Activated T-cell treated with anti-CD3 and anti-CD28 coated beads for 48 hours (primary cell): Measurements from ENCODE around the gene MRPS2.

Experiments used
- DNase-seq: peaks from one replicate; pipeline ENCODE4 v3.0.0-alpha.2; 2020; ENCODE audit warnings: low read depth

Gene MRPS2

DNA sequence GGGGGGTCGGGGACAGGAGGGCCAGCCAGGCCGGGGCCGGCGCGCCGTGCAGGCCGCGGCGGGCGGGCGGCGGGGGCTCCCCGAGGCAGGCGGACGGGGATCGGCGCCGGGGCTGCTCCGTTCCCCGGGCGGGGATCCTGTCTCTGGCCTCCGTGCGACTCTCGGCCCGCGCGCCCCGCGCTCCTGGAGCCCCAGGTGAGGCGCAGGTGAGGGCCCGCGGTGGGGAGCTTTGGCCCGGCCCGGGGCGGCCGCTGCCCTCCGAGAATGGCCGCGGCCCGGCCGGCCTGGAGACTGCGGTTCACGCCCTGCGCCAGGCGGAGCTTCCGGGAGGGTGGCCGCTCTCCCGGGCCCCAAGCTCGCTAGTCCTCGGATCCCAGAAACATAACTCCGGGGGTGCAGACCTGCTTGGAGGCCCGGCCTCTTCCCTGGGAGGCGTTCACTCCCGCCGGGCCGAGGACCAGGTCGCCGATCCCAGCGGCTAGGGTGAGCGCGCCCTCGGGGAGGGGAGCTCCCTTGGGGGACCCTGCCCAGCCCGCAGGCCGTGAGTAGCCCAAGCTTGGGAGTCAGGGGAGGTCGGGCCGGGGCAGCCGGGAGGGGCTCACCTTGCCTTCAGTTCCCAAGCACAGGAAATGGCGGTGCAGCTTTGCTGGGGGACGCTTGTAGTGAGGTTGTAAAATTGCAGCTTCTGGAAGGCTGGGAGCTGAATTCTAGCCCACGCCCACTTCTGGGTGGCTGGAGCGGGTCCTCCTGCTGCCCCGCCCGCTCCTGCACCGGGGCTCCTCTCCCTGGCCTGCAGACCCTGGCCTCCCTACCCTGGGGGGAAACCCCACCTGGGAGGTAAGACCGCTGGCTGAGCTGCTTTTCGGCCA lies 20.2 kb upstream of the MRPS2 start:
- no peak for DNase-seq

DNA sequence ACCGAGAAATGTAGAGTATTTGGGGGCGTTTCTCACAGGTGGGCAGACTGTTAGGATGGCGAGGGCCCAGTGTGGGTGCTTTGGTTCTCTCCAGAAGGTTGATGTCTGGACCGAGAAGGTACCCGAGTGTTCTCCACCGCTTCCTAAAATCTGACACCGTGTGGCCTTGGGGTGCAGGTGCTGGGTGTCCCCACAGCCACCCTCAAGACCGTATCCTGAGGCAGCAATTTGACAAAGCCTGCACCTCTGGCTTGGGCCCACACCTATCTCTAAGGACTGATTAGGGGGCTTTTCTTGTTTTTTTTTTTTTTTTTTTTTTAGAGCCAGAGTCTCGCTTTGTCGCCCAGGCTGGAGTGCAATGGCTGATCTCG lies 19.6 kb upstream of the MRPS2 start:
- DNase-seq = no peak

DNA sequence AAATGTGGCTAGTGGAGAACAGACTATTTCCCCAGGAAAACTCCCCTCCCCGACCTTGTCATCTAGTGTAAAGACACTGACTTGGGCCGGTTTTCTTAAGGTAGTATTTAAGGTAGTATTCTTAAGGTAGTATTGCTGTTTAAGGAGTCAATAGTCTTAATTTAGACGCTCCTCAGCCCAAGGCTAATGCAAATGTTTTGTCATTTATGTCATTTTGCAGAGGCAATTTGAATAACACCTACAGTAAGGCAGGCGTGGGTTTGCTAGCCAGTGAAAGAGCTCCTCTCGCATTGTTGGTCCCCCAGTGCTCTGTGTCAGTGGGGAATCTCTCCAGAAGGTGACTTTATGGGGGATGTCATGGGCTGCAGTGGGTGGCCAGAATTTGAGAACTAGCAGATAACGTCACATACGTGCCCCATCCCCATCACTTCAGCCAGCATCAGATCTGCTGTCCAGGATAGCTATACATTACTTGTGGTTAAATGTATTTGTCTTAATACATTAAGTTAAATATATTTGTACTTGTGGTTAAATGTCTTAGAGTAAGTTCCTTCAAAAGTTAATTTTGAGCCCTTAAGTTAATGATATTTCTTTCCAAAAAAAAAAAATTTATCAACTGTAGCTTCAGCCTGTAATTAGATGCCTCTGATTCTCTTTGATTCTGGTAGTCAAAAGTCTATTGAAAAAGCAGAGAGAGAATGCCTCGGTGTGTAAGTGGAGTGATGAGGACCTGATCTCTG lies 18.3 kb upstream of the MRPS2 start:
- DNase-seq = no peak

DNA sequence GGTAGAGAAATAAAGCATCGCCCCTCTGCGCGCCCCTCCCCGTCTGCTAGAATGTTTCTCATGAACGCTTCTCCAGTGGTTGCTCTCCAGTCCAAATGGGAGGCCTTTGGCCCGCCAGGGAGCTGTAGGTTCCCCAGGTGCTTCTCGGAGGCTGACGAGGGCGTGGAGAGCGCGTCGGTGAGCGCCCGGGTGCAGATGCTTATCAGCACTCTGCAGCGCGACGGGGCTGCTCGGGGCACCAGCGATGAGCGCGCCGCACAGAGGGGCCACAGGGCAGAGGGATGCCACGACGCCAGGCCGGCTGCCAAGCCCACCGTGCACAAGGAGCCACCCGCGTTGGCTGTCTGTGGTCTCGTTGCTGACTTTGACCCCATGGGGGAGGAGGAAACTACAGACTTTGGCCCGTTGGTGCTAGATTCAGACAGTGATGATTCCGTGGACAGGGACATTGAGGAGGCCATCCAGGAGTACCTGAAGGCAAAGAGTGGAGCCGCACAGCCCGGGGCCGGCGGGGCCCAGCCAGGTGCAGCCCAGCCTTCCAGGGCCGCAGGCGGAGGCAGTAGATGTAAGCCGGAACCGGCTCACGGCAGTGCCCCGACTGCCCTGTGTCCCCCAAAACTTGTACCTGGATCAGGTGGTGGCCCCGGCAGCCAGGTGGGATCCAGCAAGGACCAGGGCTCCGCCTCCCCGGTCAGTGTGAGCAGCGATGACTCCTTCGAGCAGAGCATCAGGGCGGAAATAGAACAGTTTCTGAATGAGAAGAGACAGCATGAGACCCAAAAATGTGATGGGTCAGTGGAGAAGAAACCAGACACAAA lies 15.8 kb upstream of the MRPS2 start:
- DNase-seq = no peak

DNA sequence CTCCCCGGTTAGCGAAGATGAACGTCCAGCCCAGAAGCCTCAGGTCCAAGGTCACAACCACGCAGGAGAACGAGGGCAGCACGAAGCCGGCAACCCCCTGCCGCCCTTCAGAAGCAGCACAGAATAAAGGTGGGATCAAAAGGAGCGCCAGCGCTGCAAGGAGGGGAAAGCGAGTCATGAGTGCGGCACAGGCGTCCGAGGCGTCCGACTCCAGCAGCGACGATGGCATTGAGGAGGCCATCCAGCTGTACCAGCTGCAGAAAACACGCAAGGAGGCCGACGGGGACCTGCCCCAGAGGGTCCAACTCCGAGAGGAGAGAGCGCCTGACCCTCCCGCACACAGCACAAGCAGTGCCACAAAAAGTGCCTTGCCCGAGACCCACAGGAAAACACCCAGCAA lies 15.1 kb upstream of the MRPS2 start:
- DNase-seq = no peak

DNA sequence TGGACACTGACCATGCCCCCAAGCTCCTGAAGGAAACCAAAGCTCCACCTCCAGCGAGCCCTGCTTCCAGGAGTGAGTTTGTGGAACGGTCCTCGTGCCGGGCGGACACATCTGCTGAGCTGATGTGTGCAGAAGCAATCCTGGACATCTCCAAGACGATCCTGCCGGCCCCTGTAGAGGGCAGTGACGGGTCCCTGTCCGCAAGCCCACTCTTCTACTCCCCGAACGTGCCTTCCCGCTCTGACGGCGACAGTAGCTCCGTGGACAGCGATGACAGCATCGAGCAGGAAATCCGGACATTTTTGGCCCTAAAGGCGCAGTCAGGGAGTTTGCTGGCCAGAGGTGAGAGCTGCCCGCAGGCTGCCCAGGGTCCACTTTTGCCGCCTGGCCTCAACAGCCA lies 14.7 kb upstream of the MRPS2 start:
- DNase-seq = no peak

DNA sequence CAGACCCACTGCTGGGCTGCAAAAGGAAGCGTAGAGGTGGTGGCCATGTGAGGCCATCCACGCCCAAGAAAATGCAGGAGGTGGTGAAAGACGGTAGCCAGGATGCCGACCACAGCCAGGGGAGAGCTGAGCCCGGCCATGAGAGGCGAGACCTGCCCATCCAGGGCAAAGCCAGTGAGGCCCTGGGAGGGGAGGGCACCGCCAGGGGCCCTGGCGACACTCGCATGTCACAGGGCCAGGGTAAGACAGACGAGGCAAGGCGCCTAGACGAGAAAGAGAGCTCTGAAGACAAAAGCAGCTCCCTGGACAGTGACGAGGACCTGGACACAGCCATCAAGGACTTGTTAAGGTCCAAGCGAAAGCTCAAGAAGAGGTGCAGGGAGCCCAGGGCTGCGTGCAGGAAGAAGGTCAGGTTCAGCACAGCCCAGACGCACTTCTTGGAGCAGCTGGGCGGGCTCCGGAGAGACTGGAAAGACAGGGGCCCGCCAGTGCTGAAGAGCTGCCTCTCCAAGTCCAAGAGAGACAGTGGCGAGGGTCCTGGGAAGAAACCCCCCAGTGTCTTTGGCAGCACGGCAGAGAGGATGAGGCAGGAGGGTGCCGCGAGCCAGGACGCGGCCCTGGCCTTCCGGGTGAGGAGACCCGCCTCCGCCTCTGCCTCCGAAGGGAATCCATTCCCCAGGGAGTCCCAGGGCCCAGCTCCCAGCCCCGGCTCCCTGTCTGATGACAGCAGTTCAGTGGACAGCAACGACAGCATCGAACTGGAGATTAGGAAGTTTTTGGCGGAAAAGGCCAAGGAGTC lies 14.0 kb upstream of the MRPS2 start:
- DNase-seq = no peak

DNA sequence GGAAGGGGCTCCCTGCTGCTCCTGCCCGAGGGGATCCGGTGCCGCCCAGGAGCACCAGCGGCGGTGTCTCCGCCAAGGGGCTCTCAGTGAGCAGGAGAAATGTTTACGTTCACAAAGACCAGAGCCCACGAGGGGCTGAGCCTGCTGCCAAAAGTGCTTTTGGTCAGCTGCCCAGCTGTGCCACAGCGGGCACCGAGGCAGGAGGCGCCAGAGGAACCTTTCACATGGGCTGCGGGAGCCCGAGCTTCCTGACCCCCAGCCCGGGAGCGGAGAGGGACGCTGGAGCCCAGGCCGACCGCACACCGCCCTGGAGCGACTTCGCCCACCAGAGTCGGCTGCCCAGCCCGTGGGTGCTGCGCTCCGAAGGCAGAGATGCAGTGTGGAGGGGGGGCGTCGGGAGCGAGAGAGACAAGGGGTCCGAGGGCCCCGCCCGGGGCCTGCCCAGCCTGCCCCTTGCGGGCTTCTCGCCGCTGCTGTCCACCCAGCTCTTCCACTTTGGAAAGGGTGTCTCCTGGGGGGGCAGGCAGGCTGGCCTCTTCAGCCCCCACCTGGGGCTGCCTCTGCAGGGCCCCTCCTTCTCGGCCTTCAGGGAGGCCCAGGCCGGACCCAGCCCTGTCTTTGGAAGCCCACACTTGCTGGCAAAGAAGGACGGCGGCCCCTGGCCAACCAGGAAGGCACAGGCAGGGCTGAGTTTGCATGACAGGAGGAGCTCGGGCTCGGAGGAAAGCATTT lies 13.0 kb upstream of the MRPS2 start:
- no peak for DNase-seq

DNA sequence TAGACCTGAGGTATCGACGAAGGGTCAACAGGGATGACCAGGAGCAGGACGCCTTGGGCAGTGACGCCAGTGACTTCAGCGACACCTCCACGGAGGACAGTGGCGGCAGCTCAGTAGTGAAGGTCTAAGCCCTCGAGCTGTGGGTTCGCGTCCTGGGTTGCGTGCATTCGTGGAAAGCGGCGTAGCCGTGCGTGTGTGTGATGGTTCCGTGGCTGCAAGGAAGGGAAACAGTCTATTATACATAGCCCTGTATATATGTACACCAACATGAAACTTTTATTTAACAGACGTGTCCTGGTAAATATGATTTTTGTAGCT lies 12.5 kb upstream of the MRPS2 start:
- no peak for DNase-seq

DNA sequence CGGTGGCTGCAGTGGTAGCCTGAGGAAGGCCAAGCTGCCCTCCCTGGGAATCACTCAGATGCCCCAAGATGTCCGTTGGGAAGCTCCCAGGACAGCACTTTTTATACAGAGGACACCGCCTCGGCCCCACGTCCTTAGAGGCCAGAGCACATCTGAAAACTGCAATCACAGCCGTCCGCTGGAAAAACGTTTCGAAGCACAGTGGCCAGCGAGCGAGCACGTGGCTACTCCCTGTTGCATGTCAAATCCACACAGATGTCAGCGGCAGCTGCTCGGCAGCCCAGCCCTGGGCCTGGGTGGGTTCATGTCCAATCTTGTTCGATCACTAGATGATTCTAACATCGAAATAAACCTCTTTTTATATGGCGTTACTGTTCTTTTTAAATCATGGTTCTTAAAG lies 12.0 kb upstream of the MRPS2 start:
- DNase-seq = no peak

DNA sequence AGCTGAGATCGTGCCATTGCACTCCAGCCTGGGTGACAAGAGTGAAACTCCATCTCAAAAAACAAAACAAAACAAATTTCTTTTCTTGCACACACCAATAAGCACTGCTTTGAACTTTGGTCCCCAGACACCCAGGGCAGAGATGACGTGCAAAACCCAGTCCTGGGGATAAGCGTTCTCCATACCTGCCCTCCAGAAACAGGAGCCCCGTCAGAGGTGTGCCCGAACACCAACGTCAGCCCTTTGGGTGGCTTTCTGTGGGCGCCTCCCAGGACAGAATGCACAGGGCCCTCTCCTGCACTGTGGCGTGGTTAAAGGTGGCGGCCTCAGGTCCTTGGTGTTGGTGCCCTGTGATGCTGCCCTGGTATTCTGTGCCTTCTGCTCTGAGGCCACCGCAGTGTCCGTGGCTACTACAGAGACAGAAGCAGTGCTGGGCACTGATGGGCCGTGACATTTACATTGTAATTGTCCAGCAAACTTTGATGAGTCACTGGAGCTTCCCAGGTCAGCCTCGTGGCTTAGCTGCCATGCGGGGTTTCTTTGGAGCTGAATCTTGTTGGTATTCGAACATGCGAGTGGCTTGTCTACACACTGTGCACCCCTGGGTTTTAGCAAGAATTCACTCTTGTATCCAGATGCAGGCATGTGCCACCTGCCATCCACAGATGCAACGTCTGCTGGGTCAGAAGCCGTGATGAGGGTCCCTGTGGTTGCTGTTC lies 11.1 kb upstream of the MRPS2 start:
- DNase-seq = no peak

DNA sequence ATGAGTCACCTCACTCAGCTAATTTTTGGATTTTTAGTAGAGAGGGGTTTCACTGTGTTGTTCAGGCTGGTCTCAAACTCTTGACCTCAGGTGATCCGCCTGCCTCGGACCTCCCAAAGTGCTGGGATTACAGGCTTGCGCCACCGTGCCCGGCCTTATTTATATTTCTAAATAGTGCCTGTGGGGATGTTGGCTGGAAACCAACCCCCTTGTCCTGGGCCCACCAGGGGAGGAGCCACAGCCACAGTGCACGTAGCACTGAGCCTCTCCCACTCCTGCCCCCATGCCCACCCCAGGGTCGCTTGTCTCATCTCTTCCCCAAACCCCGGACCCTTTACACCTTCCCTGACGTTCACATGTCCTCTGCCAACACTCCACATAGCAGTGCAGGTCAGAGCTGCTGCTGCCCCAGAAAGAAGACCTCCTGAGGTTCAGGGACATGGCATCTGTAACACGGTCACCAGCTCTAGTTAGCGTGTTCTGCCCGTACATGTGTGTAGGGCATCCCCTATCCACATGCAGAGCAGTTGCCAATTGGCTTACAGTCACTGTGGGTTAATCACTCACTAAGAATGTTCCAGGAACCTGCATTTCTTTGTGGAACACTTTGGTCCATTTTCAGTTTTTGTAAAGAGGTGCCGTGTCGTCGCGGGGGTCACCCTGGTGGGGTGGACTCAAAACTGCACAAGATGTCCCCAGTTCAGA lies 10.2 kb upstream of the MRPS2 start:
- no peak for DNase-seq

DNA sequence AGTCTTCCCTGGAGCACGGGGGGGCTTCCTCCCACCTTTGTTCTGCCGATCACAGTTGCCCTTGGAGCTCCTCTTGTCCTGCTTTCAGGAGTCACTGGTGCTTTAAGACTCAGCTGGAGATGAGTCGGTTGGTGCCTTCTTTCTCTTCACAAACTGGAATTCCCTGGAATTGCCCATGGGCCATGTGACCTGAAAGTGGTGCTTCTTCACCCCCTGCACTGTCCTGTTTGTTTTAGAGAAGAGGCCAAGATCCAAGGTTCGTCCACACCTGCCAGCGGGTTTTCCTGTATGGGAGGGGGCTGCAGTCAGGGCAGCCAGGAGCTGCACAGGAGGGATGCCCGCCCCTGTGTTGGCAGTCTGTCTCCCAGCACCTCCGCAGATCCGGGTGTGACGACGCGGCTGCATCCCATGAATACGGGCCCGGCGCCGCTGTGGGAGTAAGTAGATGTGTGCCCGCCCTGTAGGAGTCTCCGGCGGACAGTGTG lies 9.5 kb upstream of the MRPS2 start:
- no peak for DNase-seq

DNA sequence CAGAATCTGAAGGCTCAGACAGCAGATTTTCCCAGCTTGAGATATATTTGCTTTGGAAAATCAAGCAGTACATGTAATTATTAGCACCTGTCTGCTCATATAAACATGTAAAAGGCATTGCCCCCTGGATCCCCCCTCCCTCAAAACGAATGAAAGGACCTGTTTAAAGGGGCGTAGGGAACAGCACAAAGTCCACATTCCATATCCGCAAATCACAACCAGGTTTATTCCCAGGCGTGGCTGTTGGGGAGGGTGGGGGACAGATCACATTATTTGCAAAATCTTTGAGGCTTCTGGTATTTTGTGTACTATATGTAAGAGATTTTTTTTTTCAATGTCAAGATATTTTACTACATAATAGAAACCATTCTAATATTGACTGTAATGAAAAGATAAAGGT lies 8.7 kb upstream of the MRPS2 start:
- no peak for DNase-seq

DNA sequence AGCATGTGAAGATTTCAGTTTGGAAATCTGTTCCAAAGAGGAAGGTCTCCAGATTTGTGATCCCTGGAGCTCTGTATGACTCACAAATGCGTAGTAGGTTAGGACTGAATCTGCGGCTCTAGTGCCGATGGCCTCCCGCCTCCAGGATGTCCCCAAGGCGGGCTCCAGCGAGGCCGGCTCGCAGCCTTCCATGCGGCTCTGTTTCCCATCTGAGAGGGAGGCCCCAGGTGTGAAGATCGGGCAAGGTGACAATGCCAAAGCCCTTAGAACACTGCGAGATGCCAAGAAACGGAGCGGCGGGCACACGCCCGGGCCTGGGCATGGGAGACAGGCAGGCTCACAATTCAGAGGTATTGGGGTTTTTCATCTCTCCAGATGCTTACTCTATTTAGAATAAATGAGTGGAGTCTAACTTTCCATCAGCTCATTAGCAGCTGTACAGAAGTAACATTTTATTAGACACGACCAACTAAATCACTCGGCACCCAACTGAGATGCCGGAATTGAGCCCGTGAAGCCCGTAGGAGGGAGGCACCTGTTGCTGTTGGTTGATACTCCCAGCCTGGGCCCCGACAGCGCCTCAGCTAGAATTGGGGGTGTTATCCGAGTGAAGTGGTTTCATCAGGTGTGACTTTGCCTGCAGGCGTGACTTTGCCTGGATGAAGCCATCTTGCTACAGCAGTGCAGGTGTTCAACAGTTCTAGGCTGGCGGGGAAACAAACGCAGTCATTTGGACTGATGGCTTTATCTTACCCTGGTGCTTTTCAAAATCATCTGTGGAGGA lies 7.4 kb upstream of the MRPS2 start:
- no peak for DNase-seq

DNA sequence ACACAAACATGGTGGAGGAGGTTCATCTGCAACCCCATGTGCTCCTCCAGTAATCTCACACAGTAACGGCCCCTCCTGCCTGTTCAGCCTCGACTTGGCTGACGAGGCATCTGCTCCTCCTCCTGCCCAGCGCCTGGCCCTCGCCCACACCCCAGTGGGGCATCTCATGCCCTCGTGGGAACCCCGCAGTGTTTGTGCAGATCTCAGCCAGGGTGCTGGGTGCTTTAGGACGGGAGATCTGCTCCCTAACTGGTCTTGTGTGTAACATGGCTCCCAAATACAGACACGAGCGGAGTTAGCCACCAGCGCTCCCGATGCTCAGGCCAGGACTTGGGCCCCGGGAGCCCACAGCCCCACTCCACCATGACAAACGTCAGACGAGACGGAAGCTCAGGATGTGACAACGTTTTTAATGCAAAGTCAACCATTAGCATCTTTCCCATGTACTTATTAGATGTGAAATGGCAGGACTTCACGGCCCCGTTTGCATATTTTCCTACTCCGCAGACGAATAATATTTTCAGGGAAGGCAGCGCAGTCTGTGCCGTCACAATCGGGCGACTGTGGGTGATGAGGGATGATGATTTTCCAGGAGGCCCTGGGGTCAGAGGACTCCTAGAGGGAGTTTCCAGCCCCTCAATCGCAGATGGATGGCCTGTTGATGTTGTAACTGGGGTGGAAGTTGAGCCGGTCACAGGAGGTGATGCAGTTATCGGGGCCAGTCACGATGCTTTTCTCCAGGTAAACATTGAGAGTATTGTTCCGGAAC lies 5.5 kb upstream of the MRPS2 start:
- no peak for DNase-seq

DNA sequence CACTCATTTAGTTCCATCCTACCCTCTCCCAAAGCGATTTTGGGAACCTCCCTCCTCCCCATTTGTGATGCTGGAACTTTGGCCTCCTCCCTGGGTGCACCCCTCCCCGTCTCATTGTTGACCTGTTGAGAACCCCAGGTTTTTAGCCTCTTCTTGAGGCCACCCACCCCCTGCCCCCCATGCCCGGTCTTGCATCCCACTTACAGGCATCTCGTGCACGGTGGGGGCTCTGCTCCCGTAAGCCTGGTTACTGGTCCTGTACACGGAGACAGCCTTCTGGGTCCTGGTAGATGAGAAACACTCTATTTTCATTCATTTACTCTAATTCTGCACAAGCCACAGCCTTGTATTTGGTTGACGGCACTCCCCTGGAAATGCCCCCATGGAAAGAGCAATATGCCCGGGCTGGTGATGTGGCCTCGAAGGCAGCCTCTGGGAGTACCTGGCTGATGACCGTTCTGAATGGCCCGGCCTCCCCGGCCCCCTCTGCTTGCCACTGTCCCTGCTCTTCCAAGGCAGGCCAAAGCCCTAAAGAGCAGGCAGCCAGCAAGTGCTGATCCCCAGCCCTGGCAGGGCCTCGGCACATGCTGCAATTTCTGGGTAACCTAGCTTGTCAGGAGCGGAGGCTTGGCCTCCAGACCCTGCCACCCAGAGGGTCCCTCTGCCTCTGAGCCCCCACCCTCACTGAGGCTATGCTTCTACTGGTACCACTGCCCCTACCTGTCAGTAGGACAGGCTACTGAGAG lies 1.9 kb upstream of the MRPS2 start:
- DNase-seq = no peak
